Activated CD8-positive, alpha-beta memory T cell treated with anti-CD3 and anti-CD28 coated beads, Interleukin-2, amount 10 ng/mL, durations not matched to agents 7 days and 5 days (primary cell): ENCODE data around the gene CLSTN1. TPM values are rescaled to one million over a fixed set of nuclear protein-coding genes. Genes with fewer than 3 reads are reported as not detected.
A peak's percentile ranks its signal among the peaks of the same experiment; 100 is the strongest.

Source experiments
- ATAC-seq: fragments of 150-1000 bp; cut with Tn5 transposase; one replicate; pipeline ENCODE4 v1.10.0; 2021; ENCODE audit warnings: moderate library complexity
- CTCF ChIA-PET: fragments of 350-600 bp; sonication (Branson Sonifier 250); formaldehyde crosslinking; loops from one replicate; lab custom pipeline; 2021; ENCODE audit warnings: antibody characterized with exemption; lab: Charles Lee
- DNase-seq: peaks from one replicate; pipeline ENCODE4 v3.0.0-alpha.2; 2020
- H3K27ac Mint-ChIP-seq: one replicate; pipeline ENCODE4 v1.8.0; 2021; ENCODE audit warnings: mild to moderate bottlenecking, mixed read lengths
- H3K27me3 Mint-ChIP-seq: one replicate; pipeline ENCODE4 v1.8.0; 2021; ENCODE audit warnings: mixed read lengths
- H3K36me3 Mint-ChIP-seq: one replicate; pipeline ENCODE4 v1.8.0; 2021; ENCODE audit warnings: mild to moderate bottlenecking, mixed read lengths
- H3K4me1 Mint-ChIP-seq: one replicate; pipeline ENCODE4 v1.8.0; 2021; ENCODE audit warnings: mixed read lengths
- H3K4me3 Mint-ChIP-seq: one replicate; pipeline ENCODE4 v1.8.0; 2021; ENCODE audit warnings: mild to moderate bottlenecking, moderate library complexity, mixed read lengths
- H3K9me3 Mint-ChIP-seq: one replicate; pipeline ENCODE4 v1.8.0; 2022; ENCODE audit warnings: low read depth, mixed read lengths
- total RNA-seq, 2 experiments: library from RNA; stranded (reverse); gene quantifications; one replicate each; pipeline ENCODE4 v1.2.3, GENCODE V29; 2021

The CLSTN1 gene
- total RNA-seq, 2 experiments from 2014 or later = 81.5 to 99.3 TPM

DNA sequence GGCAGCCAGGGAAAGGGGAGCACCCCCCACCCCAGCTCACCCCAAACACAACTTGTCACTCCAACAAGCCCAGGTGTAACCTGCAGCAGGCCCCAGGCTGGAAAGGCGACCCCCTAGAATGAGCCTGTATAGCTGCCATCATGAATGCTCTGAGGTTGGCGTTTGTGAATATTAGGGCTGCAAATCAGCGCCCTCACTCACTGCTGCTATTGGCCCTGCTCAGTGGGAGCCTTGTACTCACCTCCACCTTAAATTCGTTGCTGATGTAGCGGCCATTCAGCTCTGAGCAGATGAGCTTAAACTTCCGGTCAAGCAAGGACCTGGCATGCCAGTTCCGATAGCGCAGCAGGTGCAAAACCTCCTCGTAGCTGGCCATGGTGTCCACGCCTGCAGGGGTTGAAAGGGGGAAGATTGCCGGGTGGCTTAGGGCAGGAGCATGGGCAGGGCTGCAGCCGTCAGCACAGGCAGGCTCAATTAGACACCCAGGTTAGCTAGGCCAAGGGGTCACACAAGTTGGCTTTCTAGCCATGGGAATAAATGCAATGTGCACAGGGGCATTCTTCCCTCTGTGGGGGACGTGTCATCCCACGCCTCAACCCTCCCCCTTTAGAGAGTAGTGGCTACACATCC, 90.5 kb downstream of the CLSTN1 start:
- DNase-seq = no peak
- peak overlapping the region; percentile 64 for H3K27ac Mint-ChIP-seq
- CTCF ChIA-PET = interaction anchor here (0.8 to 1.3 kb wide), 4 partner anchors 8 to 135 kb away, joined by 3 to 4 read pairs (median 4); no protein-coding TSS in a partner anchor
- H3K27me3 Mint-ChIP-seq = no peaks in the 10 kb centered on the region
- ATAC-seq = no peak
- H3K36me3 Mint-ChIP-seq = peaks cover 63% of the 10 kb centered on the region
- no peaks in the 10 kb centered on the region for H3K9me3 Mint-ChIP-seq
- H3K4me3 Mint-ChIP-seq = no peak overlapping the region
- H3K4me1 Mint-ChIP-seq = peaks cover 65% of the 10 kb centered on the region

DNA sequence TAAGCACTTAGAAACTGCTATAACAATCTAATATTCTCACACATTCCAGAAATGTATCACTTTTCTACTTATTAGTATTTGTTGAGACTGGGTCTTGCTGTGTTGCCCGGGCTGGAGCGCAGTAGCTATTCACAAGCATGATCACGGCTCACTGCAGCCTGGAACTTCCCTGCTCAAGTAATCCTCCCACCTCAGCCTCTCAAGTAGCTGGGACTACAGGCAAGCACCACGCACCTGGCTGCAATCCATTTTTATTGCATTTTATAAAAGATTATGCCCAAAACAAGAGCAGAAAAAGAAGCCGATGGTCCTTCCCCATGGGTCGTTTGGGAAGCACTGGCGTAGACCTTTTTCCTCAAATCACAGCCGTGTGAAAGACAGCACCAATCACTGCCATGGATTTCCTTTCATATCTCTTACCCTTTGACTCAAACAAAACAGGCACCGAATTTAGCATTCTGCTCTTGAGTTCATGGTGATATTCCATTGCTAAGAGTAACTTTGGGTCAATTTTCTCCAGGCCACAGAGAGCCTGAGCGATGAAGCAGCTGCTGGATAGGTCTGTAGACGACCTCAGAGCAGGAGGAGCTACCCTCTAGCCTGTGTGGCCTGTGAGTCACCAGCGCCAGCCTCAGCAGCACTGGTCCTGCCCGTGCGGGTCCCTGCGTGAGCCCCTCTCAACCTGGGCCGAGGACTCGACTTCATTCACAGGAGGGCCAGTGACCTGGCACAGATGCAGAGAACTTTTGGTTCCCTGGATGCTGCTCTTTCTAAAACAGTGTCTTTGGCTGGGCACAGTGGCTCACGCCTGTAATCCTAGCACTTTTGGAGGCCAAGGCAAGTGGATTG, 91.4 kb downstream of the CLSTN1 start:
- Mint-ChIP-seq H3K27me3 (no peaks in the 10 kb centered on the region), H3K27ac (peak overlapping the region; percentile 64), H3K4me3 (no peak overlapping the region), H3K4me1 (peaks cover 71% of the 10 kb centered on the region), H3K36me3 (peaks cover 64% of the 10 kb centered on the region), H3K9me3 (no peaks in the 10 kb centered on the region)
- no peak for ATAC-seq
- CTCF ChIA-PET = interaction anchor here (0.6 to 3.2 kb wide), 5 partner anchors 8 to 191 kb away, joined by 3 to 21 read pairs (median 4); no protein-coding TSS in a partner anchor
- DNase-seq = no peak

DNA sequence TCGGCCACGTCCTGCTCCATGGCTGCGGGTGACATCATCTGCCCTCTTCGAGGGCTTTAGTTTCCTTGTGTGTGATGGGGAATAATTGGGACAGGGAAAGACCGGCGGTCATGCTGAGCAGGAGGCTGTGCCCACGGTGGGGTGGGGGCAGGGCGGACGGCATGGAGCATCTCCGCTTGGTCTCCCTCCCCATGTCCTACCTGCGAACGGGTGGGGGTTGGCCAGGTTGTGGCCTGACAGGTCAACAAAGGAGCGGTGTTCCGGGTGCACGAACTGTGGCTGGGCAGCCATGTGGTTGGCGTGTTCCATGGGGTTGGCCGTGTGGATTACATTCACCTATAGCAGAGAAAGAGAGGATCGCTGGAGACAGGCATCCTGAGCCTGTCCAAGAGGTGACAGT, 92.2 kb downstream of the CLSTN1 start:
- Mint-ChIP-seq H3K4me1 (peaks cover 73% of the 10 kb centered on the region), H3K27me3 (no peaks in the 10 kb centered on the region), H3K9me3 (no peaks in the 10 kb centered on the region), H3K4me3 (no peak overlapping the region), H3K36me3 (peaks cover 68% of the 10 kb centered on the region), H3K27ac (peak overlapping the region; percentile 64)
- ATAC-seq (no peak), DNase-seq (no peak)
- CTCF ChIA-PET = interaction anchor here (3.2 kb wide), 1 partner anchor 11 kb away, joined by 21 read pairs; no protein-coding TSS in a partner anchor

DNA sequence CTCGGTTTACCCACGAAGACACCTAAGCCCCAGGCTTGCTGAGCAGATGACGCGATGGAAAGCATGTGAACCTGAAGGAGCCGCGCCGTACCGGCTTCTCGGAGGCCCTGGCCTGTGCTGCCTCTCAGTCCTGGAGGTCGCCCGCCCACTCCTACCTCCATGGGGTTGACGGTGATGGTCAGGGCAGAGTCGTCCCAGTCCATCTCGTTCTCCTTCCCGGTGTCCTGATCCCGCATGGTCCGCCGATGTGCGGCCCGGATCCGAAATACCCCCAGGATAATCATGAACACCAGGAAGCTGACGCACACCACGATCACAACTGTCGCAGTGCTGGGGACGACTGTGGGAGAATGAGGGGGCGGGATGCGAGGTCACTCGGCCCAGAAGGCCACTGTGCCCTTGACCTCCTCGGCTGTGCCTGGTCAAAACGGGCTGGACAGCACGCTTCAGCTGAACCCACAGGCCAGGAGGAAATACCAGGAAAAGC, 92.7 kb downstream of the CLSTN1 start:
- Mint-ChIP-seq H3K27ac (peak overlapping the region; percentile 66), H3K36me3 (peaks cover 66% of the 10 kb centered on the region), H3K4me3 (no peak overlapping the region), H3K27me3 (no peaks in the 10 kb centered on the region), H3K4me1 (peaks cover 72% of the 10 kb centered on the region), H3K9me3 (no peaks in the 10 kb centered on the region)
- DNase-seq (no peak), ATAC-seq (no peak)
- CTCF ChIA-PET = interaction anchor here (3.2 to 8.2 kb wide), 2 partner anchors 11 to 103 kb away, joined by 21 to 85 read pairs; no protein-coding TSS in a partner anchor

DNA sequence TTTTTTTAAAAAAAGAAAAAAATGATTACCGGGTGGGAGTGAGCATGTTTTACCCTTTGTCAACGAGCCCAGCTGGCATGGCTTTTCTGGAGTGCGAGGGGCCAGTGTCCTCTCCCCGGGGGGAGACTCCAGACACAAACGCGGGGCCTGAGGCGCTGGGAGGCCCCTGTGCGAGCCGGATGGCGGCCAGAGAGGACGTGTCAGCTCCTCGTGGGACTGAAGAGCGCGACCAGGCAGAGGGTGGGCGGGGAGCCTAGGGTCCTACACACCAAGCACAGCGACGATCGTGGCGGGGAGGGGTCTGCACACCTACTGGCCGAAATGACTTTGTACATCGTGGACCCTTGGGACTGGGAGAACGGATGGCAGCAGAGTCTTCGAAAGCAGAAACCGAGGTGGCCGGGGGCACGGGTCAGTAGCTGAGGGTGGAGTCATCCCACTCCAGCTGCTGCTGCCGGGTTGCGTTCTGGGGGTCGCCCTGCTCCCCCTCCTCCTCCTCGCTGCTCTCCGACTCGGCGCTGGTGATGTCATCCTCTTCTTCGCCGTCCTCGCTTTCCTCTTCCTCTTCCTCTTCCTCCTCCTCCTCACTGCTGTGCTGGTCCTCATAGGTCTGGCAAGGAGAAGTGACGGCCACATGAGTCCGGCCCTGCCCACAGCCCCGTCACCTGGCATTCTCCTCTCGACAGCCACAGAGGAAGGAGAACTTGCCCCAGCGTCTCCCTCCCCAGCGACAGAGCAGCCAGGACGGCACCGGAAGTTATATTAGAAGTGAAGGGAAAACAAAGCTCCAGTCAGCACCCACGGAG, 93.5 kb downstream of the CLSTN1 start:
- DNase-seq (no peak), ATAC-seq (no peak)
- Mint-ChIP-seq H3K4me1 (peaks cover 64% of the 10 kb centered on the region), H3K36me3 (peaks cover 62% of the 10 kb centered on the region), H3K27me3 (no peaks in the 10 kb centered on the region), H3K9me3 (no peaks in the 10 kb centered on the region), H3K27ac (peak overlapping the region; percentile 66), H3K4me3 (no peak overlapping the region)
- CTCF ChIA-PET = interaction anchor here (0.7 to 8.2 kb wide), 3 partner anchors 10 to 102 kb away, joined by 4 to 85 read pairs (median 21); no protein-coding TSS in a partner anchor

DNA sequence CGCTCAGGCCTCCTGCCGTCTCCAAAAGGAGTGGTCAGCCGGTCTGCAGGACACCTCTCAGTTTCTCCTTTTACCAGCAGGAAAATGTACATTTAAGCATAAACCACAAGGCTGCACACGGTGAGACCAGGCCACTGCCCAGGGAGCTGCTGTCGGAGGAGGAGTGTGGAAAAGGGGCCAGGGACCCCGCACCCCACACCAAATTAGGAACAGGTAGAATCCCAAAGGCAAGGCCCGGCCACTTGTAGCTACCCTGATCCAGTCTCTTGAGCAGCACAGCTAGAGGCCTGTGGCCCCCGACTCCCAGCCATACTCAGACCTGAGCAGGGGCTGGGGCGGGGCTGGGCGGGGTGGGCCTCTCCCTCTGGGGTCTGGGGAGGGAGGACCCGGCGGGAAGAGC, 94.2 kb downstream of the CLSTN1 start:
- CTCF ChIA-PET = interaction anchor here (0.7 to 8.2 kb wide), 3 partner anchors 9 to 101 kb away, joined by 4 to 85 read pairs (median 21); no protein-coding TSS in a partner anchor
- no peak for ATAC-seq
- Mint-ChIP-seq H3K27ac (peak overlapping the region; percentile 90), H3K4me1 (peaks cover 69% of the 10 kb centered on the region), H3K9me3 (no peaks in the 10 kb centered on the region), H3K4me3 (no peak overlapping the region), H3K27me3 (no peaks in the 10 kb centered on the region), H3K36me3 (peaks cover 65% of the 10 kb centered on the region)
- no peak for DNase-seq

DNA sequence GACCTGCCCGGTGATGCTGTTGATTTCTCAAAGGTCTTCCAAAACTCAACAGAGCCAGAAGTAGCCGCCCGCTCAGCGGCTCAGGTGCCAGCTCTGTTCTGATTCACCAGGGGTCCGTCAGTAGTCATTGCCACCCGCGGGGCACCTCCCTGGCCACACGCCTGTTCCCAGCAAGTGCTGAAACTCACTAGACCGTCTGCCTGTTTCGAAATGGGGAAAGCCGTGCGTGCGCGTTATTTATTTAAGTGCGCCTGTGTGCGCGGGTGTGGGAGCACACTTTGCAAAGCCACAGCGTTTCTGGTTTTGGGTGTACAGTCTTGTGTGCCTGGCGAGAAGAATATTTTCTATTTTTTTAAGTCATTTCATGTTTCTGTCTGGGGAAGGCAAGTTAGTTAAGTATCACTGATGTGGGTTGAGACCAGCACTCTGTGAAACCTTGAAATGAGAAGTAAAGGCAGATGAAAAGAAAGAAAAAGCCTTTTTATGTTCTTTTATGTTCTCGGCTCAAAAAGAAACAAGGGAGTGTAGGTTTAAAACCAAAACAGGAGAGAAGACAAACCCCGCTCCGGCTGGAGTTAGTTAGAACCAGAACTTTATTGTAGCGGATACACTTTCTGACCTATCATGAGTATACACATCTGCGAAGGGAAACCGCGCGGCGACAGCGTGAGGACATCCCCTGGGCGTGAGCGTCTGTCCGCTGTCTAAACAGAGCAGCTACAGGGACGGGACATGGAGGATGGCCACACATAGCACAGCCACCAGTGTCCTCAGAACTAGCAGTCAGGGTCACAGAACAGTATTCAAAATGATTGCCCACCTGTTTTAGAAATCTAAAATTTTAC, 95.1 kb downstream of the CLSTN1 start:
- H3K27me3 Mint-ChIP-seq = no peaks in the 10 kb centered on the region
- CTCF ChIA-PET = interaction anchor here (1.2 to 8.2 kb wide), 3 partner anchors 9 to 100 kb away, joined by 4 to 85 read pairs (median 6); no protein-coding TSS in a partner anchor
- DNase-seq (peak; percentile 74), ATAC-seq (peak; percentile 54)
- H3K4me1 Mint-ChIP-seq = peaks cover 74% of the 10 kb centered on the region
- H3K36me3 Mint-ChIP-seq = peaks cover 69% of the 10 kb centered on the region
- peak overlapping the region; percentile 90 for H3K27ac Mint-ChIP-seq
- peak overlapping the region; percentile 54 for H3K4me3 Mint-ChIP-seq
- no peaks in the 10 kb centered on the region for H3K9me3 Mint-ChIP-seq

DNA sequence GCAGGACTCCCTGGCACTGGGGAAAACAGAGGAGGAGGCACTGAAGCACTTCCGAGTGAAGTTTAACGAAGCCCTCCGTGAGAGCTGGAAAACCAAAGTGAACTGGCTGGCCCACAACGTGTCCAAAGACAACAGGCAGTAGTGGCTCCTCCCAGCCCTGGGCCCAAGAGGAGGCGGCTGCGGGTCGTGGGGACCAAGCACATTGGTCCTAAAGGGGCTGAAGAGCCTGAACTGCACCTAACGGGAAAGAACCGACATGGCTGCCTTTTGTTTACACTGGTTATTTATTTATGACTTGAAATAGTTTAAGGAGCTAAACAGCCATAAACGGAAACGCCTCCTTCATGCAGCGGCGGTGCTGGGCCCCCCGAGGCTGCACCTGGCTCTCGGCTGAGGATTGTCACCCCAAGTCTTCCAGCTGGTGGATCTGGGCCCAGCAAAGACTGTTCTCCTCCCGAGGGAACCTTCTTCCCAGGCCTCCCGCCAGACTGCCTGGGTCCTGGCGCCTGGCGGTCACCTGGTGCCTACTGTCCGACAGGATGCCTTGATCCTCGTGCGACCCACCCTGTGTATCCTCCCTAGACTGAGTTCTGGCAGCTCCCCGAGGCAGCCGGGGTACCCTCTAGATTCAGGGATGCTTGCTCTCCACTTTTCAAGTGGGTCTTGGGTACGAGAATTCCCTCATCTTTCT, 96.7 kb downstream of the CLSTN1 start:
- CTCF ChIA-PET = interaction anchor here (0.6 to 8.2 kb wide), 7 partner anchors 9 to 206 kb away, joined by 3 to 85 read pairs (median 4); no protein-coding TSS in a partner anchor
- DNase-seq = no peak
- Mint-ChIP-seq H3K27me3 (no peaks in the 10 kb centered on the region), H3K27ac (peak overlapping the region; percentile 90), H3K9me3 (no peaks in the 10 kb centered on the region), H3K4me1 (peaks cover 74% of the 10 kb centered on the region), H3K36me3 (peaks cover 77% of the 10 kb centered on the region), H3K4me3 (no peak overlapping the region)
- ATAC-seq = no peak

DNA sequence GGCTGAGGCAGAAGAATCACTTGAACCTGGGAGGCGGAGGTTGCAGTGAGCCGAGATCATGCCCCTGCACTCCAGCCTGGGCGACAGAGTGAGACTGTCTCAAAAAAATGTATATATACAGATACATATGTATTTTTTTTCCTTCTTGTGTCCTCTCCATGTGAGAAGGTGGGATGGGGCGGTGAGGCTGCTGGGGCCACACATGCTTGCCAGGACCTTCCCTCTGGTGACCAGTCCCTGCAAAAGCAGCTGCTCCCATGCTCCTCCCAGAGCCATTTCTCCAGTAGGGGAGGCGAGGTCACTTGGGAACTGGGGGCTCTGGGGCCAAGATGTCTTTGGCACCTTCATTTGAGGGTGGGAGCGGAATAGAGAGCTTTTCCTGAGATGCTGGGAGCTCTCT, 97.4 kb downstream of the CLSTN1 start:
- DNase-seq = no peak

DNA sequence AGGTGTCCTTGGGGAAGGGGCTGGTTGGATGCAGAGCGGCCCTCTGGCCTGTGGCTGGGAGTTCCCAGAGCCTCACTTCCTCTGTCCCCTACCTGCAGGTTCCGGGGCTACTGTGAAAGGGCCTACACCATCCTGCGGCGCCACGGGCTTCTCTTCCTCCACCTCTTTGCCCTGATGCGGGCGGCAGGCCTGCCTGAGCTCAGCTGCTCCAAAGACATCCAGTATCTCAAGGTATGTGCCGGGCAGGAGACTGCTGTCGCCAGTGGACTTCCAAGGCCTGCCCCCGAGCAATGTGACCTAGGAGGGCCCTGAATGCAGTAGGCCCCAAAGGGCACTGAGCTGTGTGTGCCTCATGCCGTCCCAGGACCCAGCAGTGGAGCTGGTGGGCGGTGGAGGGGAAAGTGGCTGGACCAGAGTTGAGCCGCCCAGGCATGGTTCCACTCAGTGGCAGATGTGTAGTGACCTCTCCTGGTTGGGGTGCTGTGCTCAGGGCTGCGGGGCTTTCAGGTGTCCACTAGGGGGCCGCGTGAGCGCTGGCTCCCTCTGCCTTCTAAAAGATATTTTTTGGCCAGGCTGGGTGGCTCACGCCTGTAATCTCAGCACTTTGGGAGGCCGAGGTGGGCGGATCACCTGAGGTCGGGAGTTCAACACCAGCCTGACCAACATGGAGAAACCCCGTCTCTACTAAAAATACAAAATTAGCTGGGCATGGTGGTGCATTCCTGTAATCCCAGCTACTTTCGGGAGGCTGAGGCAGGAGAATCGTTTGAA, 98.9 kb downstream of the CLSTN1 start:
- no peaks in the 10 kb centered on the region for H3K27me3 Mint-ChIP-seq
- H3K4me1 Mint-ChIP-seq = peaks cover 70% of the 10 kb centered on the region
- H3K36me3 Mint-ChIP-seq = peaks cover 77% of the 10 kb centered on the region
- peak; percentile 79 for DNase-seq
- CTCF ChIA-PET = interaction anchor here (1.1 to 8.2 kb wide), 5 partner anchors 8 to 97 kb away, joined by 3 to 85 read pairs (median 4); no protein-coding TSS in a partner anchor
- peak overlapping the region; percentile 72 for H3K27ac Mint-ChIP-seq
- H3K9me3 Mint-ChIP-seq = no peaks in the 10 kb centered on the region
- ATAC-seq = peak; percentile 62
- H3K4me3 Mint-ChIP-seq = no peak overlapping the region

More for the DNA sequence above, 97.4 kb downstream of the CLSTN1 start:
- no peak overlapping the region for H3K4me3 Mint-ChIP-seq
- H3K27ac Mint-ChIP-seq = no peak overlapping the region
- H3K9me3 Mint-ChIP-seq = no peaks in the 10 kb centered on the region
- CTCF ChIA-PET = interaction anchor here (1.0 to 8.2 kb wide), 6 partner anchors 9 to 111 kb away, joined by 3 to 85 read pairs (median 4); no protein-coding TSS in a partner anchor
- H3K4me1 Mint-ChIP-seq = peaks cover 72% of the 10 kb centered on the region
- no peaks in the 10 kb centered on the region for H3K27me3 Mint-ChIP-seq
- ATAC-seq = no peak
- peaks cover 79% of the 10 kb centered on the region for H3K36me3 Mint-ChIP-seq

DNA sequence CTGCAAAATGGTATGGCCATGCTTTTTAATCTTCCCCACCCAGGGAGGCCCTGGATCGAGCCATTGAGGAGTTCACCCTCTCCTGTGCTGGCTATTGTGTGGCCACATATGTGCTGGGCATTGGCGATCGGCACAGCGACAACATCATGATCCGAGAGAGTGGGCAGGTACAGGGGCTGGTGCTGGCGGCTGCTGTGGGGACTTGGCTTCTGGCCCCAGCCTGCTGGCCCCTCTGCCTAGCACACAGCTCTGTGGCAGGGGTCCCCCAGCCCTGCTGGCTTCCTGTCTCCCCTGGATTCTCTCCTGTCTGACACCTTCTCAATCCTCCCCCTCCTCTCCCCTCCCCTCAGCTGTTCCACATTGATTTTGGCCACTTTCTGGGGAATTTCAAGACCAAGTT, 99.8 kb downstream of the CLSTN1 start:
- Mint-ChIP-seq H3K27ac (peak overlapping the region; percentile 72), H3K4me3 (no peak overlapping the region), H3K36me3 (peaks cover 81% of the 10 kb centered on the region), H3K9me3 (no peaks in the 10 kb centered on the region), H3K4me1 (peaks cover 72% of the 10 kb centered on the region), H3K27me3 (no peaks in the 10 kb centered on the region)
- DNase-seq (no peak), ATAC-seq (no peak)
- CTCF ChIA-PET = interaction anchor here (1.5 to 8.2 kb wide), 3 partner anchors 9 to 96 kb away, joined by 3 to 85 read pairs (median 4); no protein-coding TSS in a partner anchor
